HEK293 (cell line): ENCODE measurements around the gene ADGRD1.

Experiments used
- CTCF ChIA-PET: fragments of 350-600 bp; formaldehyde crosslinking; extraction: SDS; loops from one replicate; lab custom pipeline; 2021; ENCODE audit warnings: antibody characterized with exemption; lab: Yijun Ruan, JAX
- POLR2A ChIA-PET: fragments of 300-600 bp; formaldehyde crosslinking; extraction: SDS; loops from one replicate; lab custom pipeline; 2020; ENCODE audit warnings: antibody characterized with exemption, inconsistent platforms; lab: Yijun Ruan, JAX
- H3K27ac ChIP-seq: fragments of 200-500 bp; sonication (Bioruptor generic); 2 replicates; pipeline ENCODE4 v1.5.1; 2014; ENCODE audit warnings: low read depth, low read length, control low read depth, inconsistent platforms; ENCODE audit errors: extremely low read depth
- H3K36me3 ChIP-seq, 2 experiments: fragments of 200-500 bp in 1 of 2; sonication (Bioruptor generic) in 1 of 2; 1 replicate in 1 of 2; 2 replicates in 1 of 2; pipeline ENCODE4 v1.5.1; 2014 to 2017; ENCODE audit warnings: inconsistent platforms in 2 of 2, low read length in 2 of 2; ENCODE audit not compliant: control insufficient read depth in 2 of 2, insufficient read depth in 1 of 2
- H3K4me1 ChIP-seq: fragments of 200-500 bp; sonication (Bioruptor generic); 2 replicates; pipeline ENCODE4 v1.5.1; 2014; ENCODE audit warnings: mild to moderate bottlenecking, low read length, inconsistent platforms; ENCODE audit not compliant: control insufficient read depth, insufficient read depth
- H3K4me3 ChIP-seq: 2 replicates; pipeline ENCODE4 v1.5.1; 2011; ENCODE audit warnings: low read depth, mild to moderate bottlenecking, control low read depth, low read length, moderate library complexity
- H3K9me3 ChIP-seq: fragments of 200-500 bp; sonication (Bioruptor generic); 2 replicates; pipeline ENCODE4 v1.5.1; 2014; ENCODE audit warnings: low read depth, low read length, inconsistent platforms; ENCODE audit not compliant: control insufficient read depth, insufficient read depth
- HOXC10 ChIP-seq: sonication (generic); formaldehyde crosslinking; IDR thresholded peaks from 2 replicates; pipeline ENCODE4 v1.8.1; 2023; ENCODE audit warnings: mild to moderate bottlenecking, missing genetic modification reagents
- KLF7 ChIP-seq: fragments of 450-650 bp; formaldehyde crosslinking; IDR thresholded peaks from 2 replicates; pipeline ENCODE4 v1.5.1; 2016; ENCODE audit warnings: missing biosample characterization, missing genetic modification characterization, borderline replicate concordance
- PBX3 ChIP-seq: sonication (generic); formaldehyde crosslinking; IDR thresholded peaks from 2 replicates; pipeline ENCODE4 v1.8.1; 2022; ENCODE audit warnings: mild to moderate bottlenecking, moderate library complexity, missing genetic modification reagents
- RBAK ChIP-seq: fragments of 450-650 bp; formaldehyde crosslinking; IDR thresholded peaks from 2 replicates; pipeline ENCODE4 v1.5.1; 2016; ENCODE audit warnings: missing biosample characterization, missing genetic modification characterization
- REST ChIP-seq: fragments of 450-650 bp; formaldehyde crosslinking; IDR thresholded peaks from 2 replicates; pipeline ENCODE4 v1.5.1; 2016; ENCODE audit warnings: missing biosample characterization, missing genetic modification characterization
- ZBTB7A ChIP-seq: fragments of 450-650 bp; formaldehyde crosslinking; IDR thresholded peaks from 2 replicates; pipeline ENCODE4 v1.5.1; 2016; ENCODE audit warnings: low read depth, missing biosample characterization, missing genetic modification characterization
- ZFP69B ChIP-seq: fragments of 450-650 bp; formaldehyde crosslinking; IDR thresholded peaks from 2 replicates; pipeline ENCODE4 v1.5.1; 2016; ENCODE audit warnings: missing biosample characterization, missing genetic modification characterization
- ZNF133 ChIP-seq: fragments of 450-650 bp; formaldehyde crosslinking; IDR thresholded peaks from 2 replicates; pipeline ENCODE4 v1.5.1; 2016; ENCODE audit warnings: missing biosample characterization, missing genetic modification characterization
- ZNF19 ChIP-seq: fragments of 450-650 bp; formaldehyde crosslinking; IDR thresholded peaks from 2 replicates; pipeline ENCODE4; 2016; ENCODE audit warnings: missing biosample characterization, missing genetic modification characterization, low read depth
- ZNF335 ChIP-seq: fragments of 450-650 bp; formaldehyde crosslinking; conservative IDR thresholded peaks from 2 replicates; pipeline ENCODE4 v1.5.1; 2016; ENCODE audit warnings: missing biosample characterization, missing genetic modification characterization
- ZNF449 ChIP-seq: fragments of 450-650 bp; formaldehyde crosslinking; IDR thresholded peaks from 2 replicates; pipeline ENCODE4 v1.5.1; 2017; ENCODE audit warnings: missing biosample characterization, mild to moderate bottlenecking, missing genetic modification characterization, moderate library complexity
- ZNF639 ChIP-seq: fragments of 450-650 bp; formaldehyde crosslinking; IDR thresholded peaks from 2 replicates; pipeline ENCODE4 v1.5.1; 2016; ENCODE audit warnings: missing biosample characterization, missing genetic modification characterization
- ZNF654 ChIP-seq: fragments of 450-650 bp; formaldehyde crosslinking; IDR thresholded peaks from 2 replicates; pipeline ENCODE4 v1.5.1; 2016; ENCODE audit warnings: low read depth, missing biosample characterization, missing genetic modification characterization
- ZNF664 ChIP-seq: fragments of 450-650 bp; formaldehyde crosslinking; IDR thresholded peaks from 2 replicates; pipeline ENCODE4 v1.5.1; 2016; ENCODE audit warnings: missing biosample characterization, missing genetic modification characterization
- ZSCAN23 ChIP-seq: fragments of 450-650 bp; formaldehyde crosslinking; IDR thresholded peaks from 2 replicates; pipeline ENCODE4 v1.5.1; 2016; ENCODE audit warnings: missing biosample characterization, missing genetic modification characterization
- ZSCAN30 ChIP-seq: fragments of 450-650 bp; IDR thresholded peaks from 2 replicates; pipeline ENCODE4 v1.5.1; 2018; ENCODE audit warnings: missing biosample characterization, mild to moderate bottlenecking, missing genetic modification characterization, moderate library complexity

ADGRD1 gene

GRCh38 chr12:131159660-131160059, 206.0 kb downstream of the ADGRD1 start:
- no peaks in the 10 kb centered on the region for H3K4me1 ChIP-seq
- TF ChIP-seq ZNF664 (tag by site-specific recombination) = no peak
- TF ChIP-seq ZNF449 = peak; percentile 59
- H3K9me3 ChIP-seq = no peaks in the 10 kb centered on the region
- no peak overlapping the region for H3K4me3 ChIP-seq
- ChIA-PET POLR2A (no interaction called here), CTCF (interaction anchor here (0.6 to 2.0 kb wide), 4 partner anchors 28 to 160 kb away, joined by 3 to 11 read pairs (median 3); no protein-coding TSS in a partner anchor)
- H3K36me3 ChIP-seq = no peaks in the 10 kb centered on the region
- H3K27ac ChIP-seq = no peak overlapping the region

- Histone ChIP-seq H3K9me3 (no peaks in the 10 kb centered on the region), H3K4me3 (no peak overlapping the region), H3K27ac (no peak overlapping the region)
- TF ChIP-seq REST (tag by site-specific recombination) = no peak
- TF ChIP-seq ZSCAN30 = no peak
- no peak for TF ChIP-seq ZNF639 (tag by site-specific recombination)
- no peak for TF ChIP-seq ZNF335 (tag by site-specific recombination)
- TF ChIP-seq ZNF19 (tag by site-specific recombination) = no peak
- no peak for TF ChIP-seq ZBTB7A (tag by site-specific recombination)
- TF ChIP-seq KLF7 = no peak
- TF ChIP-seq ZNF654 (tag by site-specific recombination) = no peak
- no peak for TF ChIP-seq ZFP69B (tag by site-specific recombination)
- no peak for TF ChIP-seq RBAK (tag by site-specific recombination)
- TF ChIP-seq ZNF133 (tag by site-specific recombination) = no peak
- TF ChIP-seq HOXC10 (CRISPR knock-in tag) = no peak
- TF ChIP-seq, all 188 proteins: peak for 0
- H3K4me1 ChIP-seq = no peaks in the 10 kb centered on the region
- no peaks in the 10 kb centered on the region for H3K36me3 ChIP-seq
- POLR2A ChIA-PET = no interaction called here
- CTCF ChIA-PET = no interaction called here
Observed at GRCh38 chr12:131162113-131162512, 208.4 kb downstream of the ADGRD1 start.

GRCh38 chr12:131163189-131163738, 209.6 kb downstream of the ADGRD1 start:
- no peaks in the 10 kb centered on the region for H3K9me3 ChIP-seq
- CTCF ChIA-PET = no interaction called here
- POLR2A ChIA-PET = no interaction called here
- H3K4me3 ChIP-seq = no peak overlapping the region
- TF ChIP-seq ZSCAN23 (tag by site-specific recombination) (no peak), KLF7 (no peak), PBX3 (no peak)
- H3K36me3 ChIP-seq = no peaks in the 10 kb centered on the region
- H3K4me1 ChIP-seq = no peaks in the 10 kb centered on the region
- no peak overlapping the region for H3K27ac ChIP-seq
